Spinal cord (tissue), 10 donors: ENCODE measurements around the gene DEF6. TPM values are rescaled to one million over a fixed set of nuclear protein-coding genes. Genes with fewer than 3 reads are reported as not detected.

ENCODE experiments used
- DNase-seq, 6 donors: peaks; one replicate each; pipeline versions ENCODE4 v3.0.0 to v3.0.0-alpha.2; 2013 to 2015; ENCODE audit warnings: low spot score in 6 of 6, low read depth in 4 of 6
- H3K27ac ChIP-seq: one replicate; pipeline ENCODE4 v1.5.1; 2013; ENCODE audit warnings: low read depth, low read length, control low read depth
- H3K27me3 ChIP-seq: one replicate; pipeline ENCODE4 v1.6.1; 2013; ENCODE audit warnings: low read length; ENCODE audit not compliant: control insufficient read depth, insufficient read depth
- H3K36me3 ChIP-seq: one replicate; pipeline ENCODE4 v1.6.1; 2013; ENCODE audit warnings: low read length; ENCODE audit not compliant: control insufficient read depth, insufficient read depth
- H3K4me1 ChIP-seq: one replicate; pipeline ENCODE4 v1.6.1; 2013; ENCODE audit warnings: low read length; ENCODE audit not compliant: control insufficient read depth, insufficient read depth
- H3K4me3 ChIP-seq: one replicate; pipeline ENCODE4 v1.5.1; 2013; ENCODE audit warnings: low read depth, low read length, control low read depth
- H3K9me3 ChIP-seq: one replicate; pipeline ENCODE4 v1.6.1; 2013; ENCODE audit warnings: low read length; ENCODE audit not compliant: control insufficient read depth, insufficient read depth
- WGBS: methylation state at CpG from one replicate; pipeline ENCODE4 v1.1.5; 2013; ENCODE audit warnings: missing lambda C conversion rate; ENCODE audit not compliant: insufficient coverage; 5-methylcytosine and 5-hydroxymethylcytosine counted together
- polyA plus RNA-seq, 2 donors: library from polyadenylated mRNA; unstranded; fragments of 120-200 nt; gene quantifications; one replicate each; pipeline ENCODE4 v1.2.1, GENCODE V29; 2013; ENCODE audit not compliant: insufficient read length in 2 of 2
- total RNA-seq, 2 donors: library from RNA; depleted of rRNA in 1 of 2; stranded (reverse); fragments of 120-200 nt in 1 of 2; fragments of >200 nt in 1 of 2; gene quantifications; one replicate each; pipeline versions ENCODE4 v1.2.3 to v1.2.4, GENCODE V29; 2013 to 2014
- donor health status: healthy.

Gene DEF6
- total and polyA plus RNA-seq, 4 donors: 4.9 to 6.7 (median 6.2) TPM

GRCh38 chr6:35366204-35366596, 68.6 kb downstream of the DEF6 start:
- no peaks in the 10 kb centered on the region for H3K36me3 ChIP-seq

GRCh38 chr6:35367646-35368037, 70.0 kb downstream of the DEF6 start:
- Histone ChIP-seq H3K27ac (no peak overlapping the region), H3K4me1 (peaks cover 10% of the 10 kb centered on the region), H3K27me3 (no peaks in the 10 kb centered on the region), H3K4me3 (no peak overlapping the region), H3K9me3 (no peaks in the 10 kb centered on the region), H3K36me3 (no peaks in the 10 kb centered on the region)
- WGBS: 77% methylated on average over 5 of the region's 5 CpGs
- DNase-seq: no peak

More at GRCh38 chr6:35366204-35366596, 68.6 kb downstream of the DEF6 start:
- H3K27ac ChIP-seq: no peak overlapping the region
- no peaks in the 10 kb centered on the region for H3K9me3 ChIP-seq
- H3K27me3 ChIP-seq: no peaks in the 10 kb centered on the region
- DNase-seq: no peak
- H3K4me1 ChIP-seq: peaks cover 14% of the 10 kb centered on the region
- H3K4me3 ChIP-seq: no peak overlapping the region

DNA sequence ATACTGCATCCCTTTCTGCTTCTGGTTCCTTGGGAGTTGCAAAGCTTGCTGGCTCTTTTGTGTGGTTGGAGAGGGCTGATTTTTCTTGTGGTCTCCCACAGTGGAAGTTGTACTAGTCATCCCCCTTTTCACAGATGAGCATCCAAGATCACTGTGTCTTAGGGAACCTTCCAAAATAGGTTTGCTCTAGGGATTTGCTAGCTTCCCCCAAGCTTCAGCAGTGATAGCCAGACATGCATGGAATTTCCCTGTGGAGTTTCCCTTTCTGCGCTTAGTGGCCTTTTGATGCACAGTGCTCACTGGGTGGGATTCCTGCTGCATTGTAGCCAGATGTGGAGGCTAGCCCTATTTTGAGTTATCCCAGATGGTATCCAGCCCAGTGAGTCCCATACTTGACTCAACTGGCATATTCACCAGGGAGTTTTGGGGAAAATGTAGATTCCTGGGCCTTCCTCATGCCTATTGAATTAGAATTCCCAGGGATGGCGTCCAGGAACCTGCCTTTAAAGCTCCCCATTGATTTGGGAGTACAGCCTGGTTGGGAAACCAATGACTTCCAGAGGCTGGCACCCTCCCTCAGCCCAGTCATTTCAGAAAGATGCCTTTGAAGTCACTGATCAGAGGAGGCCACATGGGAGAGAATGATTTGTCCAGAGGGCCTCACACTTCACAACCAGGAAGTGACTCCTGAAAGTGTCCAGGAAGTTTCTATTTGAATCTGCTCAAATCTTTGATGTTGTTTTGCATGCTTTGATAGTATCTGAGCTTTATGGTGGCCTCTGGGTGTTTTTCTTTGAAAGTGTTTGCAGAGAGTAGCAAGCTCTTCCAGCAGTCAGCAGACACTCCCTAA, 70.6 kb downstream of the DEF6 start:
- no peak for DNase-seq
- Histone ChIP-seq H3K27ac (peak overlapping the region; percentile 2), H3K4me1 (peaks cover 8% of the 10 kb centered on the region), H3K36me3 (no peaks in the 10 kb centered on the region), H3K4me3 (no peak overlapping the region), H3K27me3 (no peaks in the 10 kb centered on the region), H3K9me3 (no peaks in the 10 kb centered on the region)
- 83% methylated on average over 1 of the region's 2 CpGs for WGBS

- Histone ChIP-seq H3K36me3 (no peaks in the 10 kb centered on the region), H3K27ac (peak overlapping the region; percentile 22)
- 68% methylated on average over 6 of the region's 8 CpGs for WGBS
Observed at GRCh38 chr6:35370124-35370741, 72.6 kb downstream of the DEF6 start.

DNA sequence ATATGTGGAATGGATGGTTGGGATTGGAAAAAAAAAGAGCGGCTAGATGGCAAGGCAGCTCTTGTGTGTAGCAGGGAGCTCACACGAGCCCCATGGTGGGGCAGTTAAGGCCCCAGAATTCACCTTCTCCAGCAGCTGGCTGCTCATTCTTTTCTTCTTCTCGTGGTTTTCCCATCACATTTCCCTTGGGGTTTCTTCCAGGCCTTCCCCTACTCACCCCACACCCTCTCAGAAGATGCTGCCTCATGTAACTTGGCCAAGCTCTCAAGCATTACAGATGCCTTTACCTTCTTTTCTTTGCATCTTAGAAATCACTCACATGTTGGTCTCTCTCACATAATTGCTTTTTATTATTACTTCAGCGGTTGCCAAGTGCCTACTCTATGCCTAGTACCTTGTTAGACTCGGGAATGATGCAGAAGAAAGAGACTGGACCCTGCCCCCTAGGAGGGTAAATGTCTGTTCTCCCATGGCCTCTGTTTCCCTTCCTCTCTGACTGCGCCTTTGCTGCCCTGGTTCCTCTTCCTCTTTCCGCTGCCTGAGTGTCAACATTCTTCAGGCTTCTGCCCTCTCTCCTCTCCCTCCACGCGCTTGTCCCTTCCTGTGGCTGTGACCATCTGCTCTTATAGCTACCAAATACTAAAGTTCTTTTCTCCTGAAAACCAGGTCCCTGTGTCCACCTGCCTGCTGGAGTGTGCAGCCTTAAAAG, 73.3 kb downstream of the DEF6 start:
- H3K27ac ChIP-seq: peak overlapping the region; percentile 22
- WGBS: 82% methylated on average over 7 of the region's 9 CpGs
- DNase-seq: no peak

More at GRCh38 chr6:35370124-35370741, 72.6 kb downstream of the DEF6 start:
- Histone ChIP-seq H3K9me3 (no peaks in the 10 kb centered on the region), H3K4me1 (peaks cover 8% of the 10 kb centered on the region), H3K27me3 (no peaks in the 10 kb centered on the region), H3K4me3 (no peak overlapping the region)
- no peak for DNase-seq

More for the DNA sequence above, 73.3 kb downstream of the DEF6 start:
- no peaks in the 10 kb centered on the region for H3K9me3 ChIP-seq
- no peaks in the 10 kb centered on the region for H3K36me3 ChIP-seq
- H3K4me1 ChIP-seq: peaks cover 8% of the 10 kb centered on the region
- no peaks in the 10 kb centered on the region for H3K27me3 ChIP-seq
- H3K4me3 ChIP-seq: no peak overlapping the region

Other genes with a start within 250 kb of the DEF6 start
- gene TCP11, start 156.5 kb upstream of the DEF6 start, total RNA-seq: 1 to 10 TPM in 1 of 2 donors, under 1 TPM in 1; 0.30 to 2.0 TPM
- under 1 TPM; 0.41 to 0.48 TPM for gene TCP11, start 156.5 kb upstream of the DEF6 start, polyA plus RNA-seq
- 1 to 10 TPM; 4.4 to 7.7 TPM for gene SCUBE3, start 83.9 kb upstream of the DEF6 start, total RNA-seq
- gene SCUBE3, start 83.9 kb upstream of the DEF6 start, polyA plus RNA-seq: 10 to 100 TPM in 1 of 2 donors, 1 to 10 TPM in 1; 8.2 to 11.5 TPM
- gene ZNF76, start 38.1 kb upstream of the DEF6 start, total RNA-seq: 10 to 100 TPM; 15.5 to 28.5 TPM
- gene ZNF76, start 38.1 kb upstream of the DEF6 start, polyA plus RNA-seq: 10 to 100 TPM; 46.9 to 61.2 TPM
- gene PPARD, start 44.7 kb downstream of the DEF6 start, total RNA-seq: 10 to 100 TPM in 1 of 2 donors, 1 to 10 TPM in 1; 4.9 to 12.8 TPM
- gene PPARD, start 44.7 kb downstream of the DEF6 start, polyA plus RNA-seq: 10 to 100 TPM; 42.6 to 44.1 TPM
- 10 to 100 TPM in 1 of 2 donors, 1 to 10 TPM in 1; 6.1 to 13.1 TPM for gene FANCE, start 154.5 kb downstream of the DEF6 start, total RNA-seq
- 10 to 100 TPM; 11.5 to 14.5 TPM for gene FANCE, start 154.5 kb downstream of the DEF6 start, polyA plus RNA-seq
- gene RPL10A, start 170.6 kb downstream of the DEF6 start, total RNA-seq: 1,000 to 10,000 TPM in 1 of 2 donors, 100 to 1,000 TPM in 1; 837 to 1,774 TPM
- 100 to 1,000 TPM; 809 to 873 TPM for gene RPL10A, start 170.6 kb downstream of the DEF6 start, polyA plus RNA-seq
- 1 to 10 TPM; 1.8 to 6.4 TPM for gene TEAD3, start 199.3 kb downstream of the DEF6 start, total RNA-seq
- 1 to 10 TPM; 7.2 to 8.7 TPM for gene TEAD3, start 199.3 kb downstream of the DEF6 start, polyA plus RNA-seq
- gene TULP1, start 215.1 kb downstream of the DEF6 start, total RNA-seq: 1 to 10 TPM in 1 of 2 donors, under 1 TPM in 1; 0.89 to 1.3 TPM
- 1 to 10 TPM; 1.7 to 2.0 TPM for gene TULP1, start 215.1 kb downstream of the DEF6 start, polyA plus RNA-seq